Body of pancreas (tissue), 4 donors: ENCODE results near the gene PKD1L1. TPM values are rescaled to one million over a fixed set of nuclear protein-coding genes. Genes with fewer than 3 reads are reported as not detected.

ENCODE experiments used
- ATAC-seq: fragments of 150-250 bp; one replicate; pipeline ENCODE4 v1.9.1; 2016
- DNase-seq, 4 donors: peaks; one replicate each; pipeline ENCODE4 v3.0.0-alpha.2; 2019
- H3K27ac ChIP-seq, 4 donors: fragments of 200-600 bp; sonication (generic); 1 replicate in 3 of 4; 2 replicates in 1 of 4; pipeline versions ENCODE4 v1.5.1 to v1.6.1; 2016 to 2019; ENCODE audit warnings: mild to moderate bottlenecking in 1 of 4, mixed read lengths in 1 of 4, moderate library complexity in 1 of 4
- H3K27me3 ChIP-seq, 2 donors: fragments of 200-600 bp; sonication (generic); one replicate each; pipeline ENCODE4 v1.6.0; 2016; ENCODE audit warnings: mild to moderate bottlenecking in 1 of 2
- H3K36me3 ChIP-seq, 2 donors: fragments of 200-600 bp; sonication (generic); replicated peaks in 1 of 2; 2 replicates each; pipeline ENCODE4 v1.5.1; 2016; ENCODE audit warnings: low read depth in 2 of 2; ENCODE audit not compliant: insufficient read depth in 1 of 2
- H3K4me1 ChIP-seq: fragments of 200-600 bp; sonication (generic); one replicate; pipeline ENCODE4 v1.6.0; 2016
- H3K4me3 ChIP-seq, 2 donors: fragments of 200-600 bp; sonication (generic); 1 replicate in 1 of 2; 2 replicates in 1 of 2; pipeline ENCODE4 v1.5.1; 2016 to 2019
- H3K9me3 ChIP-seq, 3 donors: fragments of 200-600 bp; sonication (generic); 1 replicate in 2 of 3; 2 replicates in 1 of 3; pipeline ENCODE4 v1.5.1; 2016
- POLR2A ChIP-seq, 3 donors: fragments of 450-650 bp; IDR thresholded peaks; one replicate each; pipeline ENCODE4 v1.6.1; 2016; ENCODE audit warnings: antibody characterized with exemption in 3 of 3, mild to moderate bottlenecking in 2 of 3
- WGBS, 2 donors: methylation state at CpG; one replicate each; pipeline ENCODE4 v1.1.5; 2017; 5-methylcytosine and 5-hydroxymethylcytosine counted together
- intact Hi-C: fragments of 100-400 bp; cut with DNase I; formaldehyde crosslinking; loops from one replicate; pipeline ENCODE4 v1.15.1; 2023
- total RNA-seq, 2 donors: library from RNA; depleted of rRNA; stranded (reverse); fragments of >200 nt; gene quantifications; one replicate each; pipeline ENCODE4 v1.1.0, GENCODE V29; 2016
- TF ChIP-seq, protein P1 (sequence below), 7 experiments: fragments of 450-650 bp in 4 of 7; fragments of 200-600 bp in 3 of 7; sonication (generic) in 3 of 7; IDR thresholded peaks; one replicate each; pipeline ENCODE4 v1.5.1; 2016 to 2019; ENCODE audit warnings: antibody characterized with exemption in 7 of 7

Gene PKD1L1
- total RNA-seq, 2 donors from 2014 or later, result 0.26 to 4.0 TPM

DNA sequence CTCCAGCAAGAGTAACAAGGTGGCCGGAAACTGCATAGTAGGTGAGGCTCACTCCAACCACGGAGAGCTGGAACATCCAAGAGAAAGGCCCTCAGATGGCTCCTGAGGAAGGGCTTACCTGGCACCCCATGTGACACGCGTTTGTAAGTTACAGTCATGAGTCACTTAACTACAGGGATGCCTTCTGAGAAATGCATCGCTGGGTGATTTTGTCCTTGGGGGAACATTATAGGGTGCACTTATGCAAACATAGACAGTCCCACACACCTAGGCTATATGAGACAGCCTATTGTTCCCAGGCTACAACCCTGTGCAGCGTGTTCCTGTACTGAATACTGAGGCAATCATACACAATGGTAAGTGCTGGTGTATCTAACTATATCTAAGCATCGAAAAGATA is 139.9 kb downstream of the PKD1L1 start:
- DNase-seq (no peak), ATAC-seq (no peak)
- no peak overlapping the region for H3K4me3 ChIP-seq
- TF ChIP-seq, protein P1, sequence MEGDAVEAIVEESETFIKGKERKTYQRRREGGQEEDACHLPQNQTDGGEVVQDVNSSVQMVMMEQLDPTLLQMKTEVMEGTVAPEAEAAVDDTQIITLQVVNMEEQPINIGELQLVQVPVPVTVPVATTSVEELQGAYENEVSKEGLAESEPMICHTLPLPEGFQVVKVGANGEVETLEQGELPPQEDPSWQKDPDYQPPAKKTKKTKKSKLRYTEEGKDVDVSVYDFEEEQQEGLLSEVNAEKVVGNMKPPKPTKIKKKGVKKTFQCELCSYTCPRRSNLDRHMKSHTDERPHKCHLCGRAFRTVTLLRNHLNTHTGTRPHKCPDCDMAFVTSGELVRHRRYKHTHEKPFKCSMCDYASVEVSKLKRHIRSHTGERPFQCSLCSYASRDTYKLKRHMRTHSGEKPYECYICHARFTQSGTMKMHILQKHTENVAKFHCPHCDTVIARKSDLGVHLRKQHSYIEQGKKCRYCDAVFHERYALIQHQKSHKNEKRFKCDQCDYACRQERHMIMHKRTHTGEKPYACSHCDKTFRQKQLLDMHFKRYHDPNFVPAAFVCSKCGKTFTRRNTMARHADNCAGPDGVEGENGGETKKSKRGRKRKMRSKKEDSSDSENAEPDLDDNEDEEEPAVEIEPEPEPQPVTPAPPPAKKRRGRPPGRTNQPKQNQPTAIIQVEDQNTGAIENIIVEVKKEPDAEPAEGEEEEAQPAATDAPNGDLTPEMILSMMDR (IDR thresholded peaks at IDR 0.05), result no peak
- TF ChIP-seq POLR2A (IDR thresholded peaks at IDR 0.05), result no peak
- H3K27ac ChIP-seq, result no peak overlapping the region
- no peaks in the 10 kb centered on the region for H3K36me3 ChIP-seq
- H3K27me3 ChIP-seq, result no peaks in the 10 kb centered on the region
- H3K4me1 ChIP-seq, result peaks cover 24% of the 10 kb centered on the region
- 92 to 98% methylated on average over 7 of the region's 7 CpGs for WGBS, 2 donors
- intact Hi-C loops, result no loop called here
- no peaks in the 10 kb centered on the region for H3K9me3 ChIP-seq

- no peak overlapping the region for H3K4me3 ChIP-seq
- no peak for TF ChIP-seq POLR2A (IDR thresholded peaks at IDR 0.05)
- TF ChIP-seq, protein P1 (IDR thresholded peaks at IDR 0.05), result no peak
- no peaks in the 10 kb centered on the region for H3K27me3 ChIP-seq
- intact Hi-C loops, result no loop called here
- H3K36me3 ChIP-seq, result no peaks in the 10 kb centered on the region
- H3K4me1 ChIP-seq, result peaks cover 29% of the 10 kb centered on the region
- H3K27ac ChIP-seq, result no peak overlapping the region
- H3K9me3 ChIP-seq, result no peaks in the 10 kb centered on the region
- ATAC-seq (no peak), DNase-seq (no peak)
- WGBS, 2 donors, result 88 to 90% methylated on average over 5 of the region's 5 CpGs
Measured at GRCh38 chr7:47807756-47808155, 140.5 kb downstream of the PKD1L1 start.

DNA sequence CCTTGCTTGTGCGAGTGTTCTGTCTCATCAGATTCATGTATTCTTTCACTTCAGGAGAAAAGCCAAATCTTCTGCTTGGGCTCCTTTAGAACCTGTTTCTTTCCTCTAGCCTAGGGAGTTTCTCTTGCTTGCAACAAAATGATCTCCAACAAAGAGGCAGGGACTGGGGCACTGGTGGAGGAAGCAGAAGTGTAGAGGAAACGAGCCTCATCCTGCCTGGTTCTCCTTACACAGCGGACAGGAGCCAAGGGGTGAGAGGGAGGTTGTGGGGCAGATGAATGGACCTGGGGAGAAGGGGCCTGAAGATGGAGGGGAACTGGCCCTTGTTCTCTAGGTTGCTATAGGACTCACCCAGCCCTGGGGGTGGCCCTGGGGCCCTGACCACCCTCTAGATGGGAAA is 141.1 kb downstream of the PKD1L1 start:
- H3K36me3 ChIP-seq, result no peaks in the 10 kb centered on the region
- 65 to 72% methylated on average over 3 of the region's 3 CpGs for WGBS, 2 donors
- no peak overlapping the region for H3K4me3 ChIP-seq
- H3K9me3 ChIP-seq, result no peaks in the 10 kb centered on the region
- peaks cover 36% of the 10 kb centered on the region for H3K4me1 ChIP-seq
- no peak for ATAC-seq
- peak in 1 of 4 donors; percentile 11 for DNase-seq
- H3K27me3 ChIP-seq, result no peaks in the 10 kb centered on the region
- peak overlapping the region in 1 of 4 donors; percentile 12 for H3K27ac ChIP-seq
- TF ChIP-seq, protein P1 (IDR thresholded peaks at IDR 0.05), result no peak
- TF ChIP-seq POLR2A (IDR thresholded peaks at IDR 0.05), result no peak
- intact Hi-C loops, result no loop called here

- Histone ChIP-seq H3K4me3 (no peak overlapping the region), H3K36me3 (no peaks in the 10 kb centered on the region), H3K4me1 (peaks cover 36% of the 10 kb centered on the region), H3K27me3 (no peaks in the 10 kb centered on the region), H3K27ac (peak overlapping the region in 1 of 4 donors; percentile 12), H3K9me3 (no peaks in the 10 kb centered on the region)
- intact Hi-C loops, result no loop called here
- no peak for ATAC-seq
- 51 to 58% methylated on average over 6 to 7 of the region's 7 CpGs for WGBS, 2 donors
- TF ChIP-seq POLR2A (IDR thresholded peaks at IDR 0.05), result no peak
- TF ChIP-seq, protein P1 (IDR thresholded peaks at IDR 0.05), result no peak
- peak in 3 of 4 donors; percentile 29 to 54 (median 31) for DNase-seq
Measured at GRCh38 chr7:47806701-47807103, 141.6 kb downstream of the PKD1L1 start.

- Histone ChIP-seq H3K4me3 (no peak overlapping the region), H3K27ac (no peak overlapping the region), H3K9me3 (no peaks in the 10 kb centered on the region), H3K36me3 (no peaks in the 10 kb centered on the region), H3K4me1 (peaks cover 35% of the 10 kb centered on the region), H3K27me3 (no peaks in the 10 kb centered on the region)
- TF ChIP-seq, protein P1 (IDR thresholded peaks at IDR 0.05), result no peak
- TF ChIP-seq POLR2A (IDR thresholded peaks at IDR 0.05), result no peak
- DNase-seq (no peak), ATAC-seq (no peak)
- 81 to 91% methylated on average over 6 of the region's 6 CpGs for WGBS, 2 donors
- intact Hi-C loops, result no loop called here
Measured at GRCh38 chr7:47804767-47805545, 143.3 kb downstream of the PKD1L1 start.
